ENCODE measurements around the gene NEK11. TPM values are rescaled to one million over a fixed set of nuclear protein-coding genes. Genes with fewer than 3 reads are reported as not detected.

NEK11 gene
- total RNA-seq, 1 donor from 2014 or later: 1.3 TPM

- no peak for TF ChIP-seq CTCF (IDR thresholded peaks at IDR 0.05; ENCODE audit: borderline replicate concordance)
- no peak overlapping the region for H3K27ac ChIP-seq (replicated peaks)
- intact Hi-C loops (cut with micrococcal nuclease): no loop called here
- H3K9me3 ChIP-seq (replicated peaks): no peaks in the 10 kb centered on the region
- no peak overlapping the region for H3K4me3 ChIP-seq
- H3K27me3 ChIP-seq (ENCODE audit: low read depth): no peaks in the 10 kb centered on the region
- peaks cover 34% of the 10 kb centered on the region for H3K4me1 ChIP-seq
- DNase-seq: no peak
- peaks cover 11% of the 10 kb centered on the region for H3K36me3 ChIP-seq
Observed at GRCh38 chr3:131028844-131029243, 2.2 kb downstream of the NEK11 start.

GRCh38 chr3:131031660-131032059, 5.0 kb downstream of the NEK11 start:
- H3K27me3 ChIP-seq (ENCODE audit: low read depth): no peaks in the 10 kb centered on the region
- TF ChIP-seq CTCF (IDR thresholded peaks at IDR 0.05; ENCODE audit: borderline replicate concordance): no peak
- H3K4me3 ChIP-seq: no peak overlapping the region
- peaks cover 9% of the 10 kb centered on the region for H3K4me1 ChIP-seq
- H3K27ac ChIP-seq (replicated peaks): no peak overlapping the region
- no peaks in the 10 kb centered on the region for H3K9me3 ChIP-seq (replicated peaks)
- DNase-seq: no peak
- H3K36me3 ChIP-seq: no peaks in the 10 kb centered on the region
- intact Hi-C loops (cut with micrococcal nuclease): no loop called here

GRCh38 chr3:131033480-131034080, 6.9 kb downstream of the NEK11 start:
- intact Hi-C loops (cut with micrococcal nuclease): no loop called here
- TF ChIP-seq CTCF (IDR thresholded peaks at IDR 0.05; ENCODE audit: borderline replicate concordance): peak; percentile 68
- DNase-seq: no peak
- no peak overlapping the region for H3K4me3 ChIP-seq
- no peaks in the 10 kb centered on the region for H3K27me3 ChIP-seq (ENCODE audit: low read depth)
- no peaks in the 10 kb centered on the region for H3K9me3 ChIP-seq (replicated peaks)
- H3K4me1 ChIP-seq: no peaks in the 10 kb centered on the region
- H3K36me3 ChIP-seq: no peaks in the 10 kb centered on the region
- no peak overlapping the region for H3K27ac ChIP-seq (replicated peaks)

GRCh38 chr3:131036200-131036816, 9.6 kb downstream of the NEK11 start:
- Histone ChIP-seq H3K4me3 (no peak overlapping the region), H3K9me3 (replicated peaks) (no peaks in the 10 kb centered on the region), H3K36me3 (no peaks in the 10 kb centered on the region), H3K27ac (replicated peaks) (no peak overlapping the region), H3K4me1 (no peaks in the 10 kb centered on the region), H3K27me3 (ENCODE audit: low read depth) (no peaks in the 10 kb centered on the region)
- intact Hi-C loops (cut with micrococcal nuclease): no loop called here
- DNase-seq: no peak
- TF ChIP-seq CTCF (IDR thresholded peaks at IDR 0.05; ENCODE audit: borderline replicate concordance): no peak

GRCh38 chr3:131036986-131037385, 10.3 kb downstream of the NEK11 start:
- Histone ChIP-seq H3K36me3 (no peaks in the 10 kb centered on the region), H3K4me1 (no peaks in the 10 kb centered on the region), H3K27me3 (ENCODE audit: low read depth) (no peaks in the 10 kb centered on the region), H3K27ac (replicated peaks) (no peak overlapping the region), H3K4me3 (no peak overlapping the region), H3K9me3 (replicated peaks) (no peaks in the 10 kb centered on the region)
- intact Hi-C loops (cut with micrococcal nuclease): no loop called here
- TF ChIP-seq CTCF (IDR thresholded peaks at IDR 0.05; ENCODE audit: borderline replicate concordance): no peak
- DNase-seq: no peak

Measured in left ventricle myocardium inferior (tissue), 1 donor.